Peyer's patch (tissue), 4 donors: ENCODE data around the gene PARD6B. TPM values are rescaled to one million over a fixed set of nuclear protein-coding genes. Genes with fewer than 3 reads are reported as not detected.

Source experiments
- DNase-seq, 3 donors: peaks; one replicate each; pipeline ENCODE4 v3.0.0-alpha.2; 2017 to 2019
- H3K27ac ChIP-seq, 4 donors: fragments of 200-600 bp; sonication (generic); one replicate each; pipeline ENCODE4 v1.5.1; 2016 to 2019
- H3K27me3 ChIP-seq, 2 donors: fragments of 200-600 bp; sonication (generic); one replicate each; pipeline ENCODE4 v1.5.1; 2019
- H3K36me3 ChIP-seq, 3 donors: fragments of 200-600 bp; sonication (generic); one replicate each; pipeline ENCODE4 v1.5.1; 2016 to 2019
- H3K4me1 ChIP-seq, 4 donors: fragments of 200-600 bp; sonication (generic); one replicate each; pipeline ENCODE4 v1.5.1; 2016 to 2019
- H3K4me3 ChIP-seq, 4 donors: fragments of 200-600 bp; sonication (generic); 1 replicate in 3 of 4; 2 replicates in 1 of 4; pipeline ENCODE4 v1.5.1; 2016 to 2019; ENCODE audit warnings: mild to moderate bottlenecking in 1 of 4
- H3K9me3 ChIP-seq, 4 donors: fragments of 200-600 bp; sonication (generic); one replicate each; pipeline ENCODE4 v1.5.1; 2016 to 2019; ENCODE audit warnings: mild to moderate bottlenecking in 1 of 4
- POLR2A ChIP-seq, 2 donors: fragments of 450-650 bp; IDR thresholded peaks; one replicate each; pipeline ENCODE4 v1.5.1; 2017; ENCODE audit warnings: antibody characterized with exemption in 2 of 2, mild to moderate bottlenecking in 2 of 2, moderate library complexity in 2 of 2
- total RNA-seq, 4 donors: library from RNA; depleted of rRNA; stranded (reverse); fragments of >200 nt; gene quantifications; one replicate each; pipeline ENCODE4 v1.1.0, GENCODE V29; 2016
- TF ChIP-seq, protein P1 (sequence below), 6 experiments: fragments of 450-650 bp in 4 of 6; fragments of 200-600 bp in 2 of 6; sonication (generic) in 1 of 6; IDR thresholded peaks; one replicate each; pipeline ENCODE4 v1.5.1; 2017 to 2019; ENCODE audit warnings: antibody characterized with exemption in 6 of 6, mild to moderate bottlenecking in 3 of 6, moderate library complexity in 1 of 6

Gene PARD6B
- total RNA-seq, 4 donors from 2014 or later, result 6.6 to 27.0 (median 18.4) TPM

GRCh38 chr20:50728981-50729874 lies 2.2 kb upstream of the PARD6B start:
- H3K27ac ChIP-seq, result peak overlapping the region in 3 of 4 donors; percentile 67 to 90 (median 88)
- no peaks in the 10 kb centered on the region for H3K36me3 ChIP-seq
- H3K27me3 ChIP-seq, result no peaks in the 10 kb centered on the region
- H3K4me3 ChIP-seq, result no peak overlapping the region
- H3K4me1 ChIP-seq, result peaks cover 0 to 29% (median 10%) of the 10 kb centered on the region in 4 donors
- DNase-seq, result peak in 2 of 3 donors; percentile 82 to 86
- H3K9me3 ChIP-seq, result peaks cover 0 to 4% (median 0%) of the 10 kb centered on the region in 4 donors
- peak; percentile 56 to 84 for TF ChIP-seq POLR2A (IDR thresholded peaks at IDR 0.05)
- TF ChIP-seq, protein P1, sequence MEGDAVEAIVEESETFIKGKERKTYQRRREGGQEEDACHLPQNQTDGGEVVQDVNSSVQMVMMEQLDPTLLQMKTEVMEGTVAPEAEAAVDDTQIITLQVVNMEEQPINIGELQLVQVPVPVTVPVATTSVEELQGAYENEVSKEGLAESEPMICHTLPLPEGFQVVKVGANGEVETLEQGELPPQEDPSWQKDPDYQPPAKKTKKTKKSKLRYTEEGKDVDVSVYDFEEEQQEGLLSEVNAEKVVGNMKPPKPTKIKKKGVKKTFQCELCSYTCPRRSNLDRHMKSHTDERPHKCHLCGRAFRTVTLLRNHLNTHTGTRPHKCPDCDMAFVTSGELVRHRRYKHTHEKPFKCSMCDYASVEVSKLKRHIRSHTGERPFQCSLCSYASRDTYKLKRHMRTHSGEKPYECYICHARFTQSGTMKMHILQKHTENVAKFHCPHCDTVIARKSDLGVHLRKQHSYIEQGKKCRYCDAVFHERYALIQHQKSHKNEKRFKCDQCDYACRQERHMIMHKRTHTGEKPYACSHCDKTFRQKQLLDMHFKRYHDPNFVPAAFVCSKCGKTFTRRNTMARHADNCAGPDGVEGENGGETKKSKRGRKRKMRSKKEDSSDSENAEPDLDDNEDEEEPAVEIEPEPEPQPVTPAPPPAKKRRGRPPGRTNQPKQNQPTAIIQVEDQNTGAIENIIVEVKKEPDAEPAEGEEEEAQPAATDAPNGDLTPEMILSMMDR (IDR thresholded peaks at IDR 0.05), result no peak

DNA sequence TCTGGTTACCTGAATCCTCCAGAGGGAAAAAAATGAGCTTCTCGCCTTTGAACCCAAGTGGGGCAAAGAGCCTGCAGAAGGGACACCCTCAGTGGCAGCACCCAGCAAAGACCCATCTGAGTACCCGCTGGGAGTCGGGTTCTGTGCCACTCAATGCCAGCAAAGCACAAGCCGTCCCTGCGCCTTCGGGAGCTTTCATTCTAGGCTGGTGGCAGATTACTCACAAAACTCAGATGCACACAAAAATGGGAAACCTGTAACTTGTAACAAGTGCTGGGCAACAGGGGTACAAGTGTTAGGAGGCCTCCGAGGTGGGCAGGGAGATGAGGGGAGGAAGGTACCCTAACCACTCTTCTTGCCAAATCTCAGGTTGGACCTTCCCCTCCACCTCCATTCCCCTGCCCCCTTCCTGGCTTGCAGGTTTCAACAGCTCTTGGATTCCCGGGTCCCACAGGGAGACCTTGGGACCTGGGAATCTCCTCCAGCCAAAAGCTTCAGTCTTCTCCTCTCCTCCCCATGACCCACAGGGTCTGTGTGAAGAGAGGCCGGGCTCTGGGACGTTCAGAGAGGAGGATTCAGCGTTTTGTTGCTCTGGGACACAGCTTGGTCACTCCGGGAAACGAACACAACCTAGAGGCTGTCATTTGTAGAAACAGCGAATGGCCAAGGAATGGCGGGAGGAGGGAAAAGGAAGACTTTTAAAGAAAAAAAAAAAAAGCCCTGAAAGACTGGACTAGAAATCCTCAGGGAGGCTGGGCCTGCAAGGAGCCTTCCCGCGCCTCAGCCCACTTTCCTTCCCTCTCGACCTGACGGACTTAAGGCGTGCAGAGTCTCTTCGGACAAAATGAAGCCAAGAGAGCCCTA lies 1.2 kb upstream of the PARD6B start:
- Histone ChIP-seq H3K36me3 (no peaks in the 10 kb centered on the region), H3K4me1 (peaks cover 0 to 24% (median 10%) of the 10 kb centered on the region in 4 donors), H3K27ac (peak overlapping the region; percentile 61 to 93 (median 89)), H3K4me3 (peak overlapping the region; percentile 83 to 98 (median 94)), H3K9me3 (peaks cover 0 to 4% (median 0%) of the 10 kb centered on the region in 4 donors), H3K27me3 (no peaks in the 10 kb centered on the region)
- TF ChIP-seq, protein P1 (IDR thresholded peaks at IDR 0.05), result no peak
- no peak for TF ChIP-seq POLR2A (IDR thresholded peaks at IDR 0.05)
- peak in 1 of 3 donors; percentile 57 for DNase-seq

DNA sequence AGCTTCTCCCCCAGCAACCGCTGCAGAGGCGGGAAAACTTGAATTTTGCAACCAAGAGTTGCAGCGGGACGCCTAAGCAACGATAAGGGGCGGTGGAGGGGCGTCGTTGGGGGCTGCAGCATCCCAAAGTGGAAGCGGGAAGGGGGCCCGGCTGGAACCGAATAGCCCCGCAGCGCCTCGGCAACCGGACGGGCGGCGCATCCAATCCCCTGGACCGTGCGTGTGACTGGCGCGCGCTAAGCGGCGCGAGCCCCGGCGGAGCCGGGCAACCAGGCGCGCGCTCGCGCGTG lies 670 bp upstream of the PARD6B start:
- TF ChIP-seq, protein P1 (IDR thresholded peaks at IDR 0.05), result no peak
- TF ChIP-seq POLR2A (IDR thresholded peaks at IDR 0.05), result peak; percentile 60 to 62
- Histone ChIP-seq H3K36me3 (no peaks in the 10 kb centered on the region), H3K4me3 (peak overlapping the region; percentile 83 to 98 (median 94)), H3K9me3 (peaks cover 0 to 4% (median 0%) of the 10 kb centered on the region in 4 donors), H3K27ac (peak overlapping the region; percentile 61 to 93 (median 89)), H3K4me1 (peaks cover 0 to 20% (median 10%) of the 10 kb centered on the region in 4 donors), H3K27me3 (no peaks in the 10 kb centered on the region)
- DNase-seq, result no peak

DNA sequence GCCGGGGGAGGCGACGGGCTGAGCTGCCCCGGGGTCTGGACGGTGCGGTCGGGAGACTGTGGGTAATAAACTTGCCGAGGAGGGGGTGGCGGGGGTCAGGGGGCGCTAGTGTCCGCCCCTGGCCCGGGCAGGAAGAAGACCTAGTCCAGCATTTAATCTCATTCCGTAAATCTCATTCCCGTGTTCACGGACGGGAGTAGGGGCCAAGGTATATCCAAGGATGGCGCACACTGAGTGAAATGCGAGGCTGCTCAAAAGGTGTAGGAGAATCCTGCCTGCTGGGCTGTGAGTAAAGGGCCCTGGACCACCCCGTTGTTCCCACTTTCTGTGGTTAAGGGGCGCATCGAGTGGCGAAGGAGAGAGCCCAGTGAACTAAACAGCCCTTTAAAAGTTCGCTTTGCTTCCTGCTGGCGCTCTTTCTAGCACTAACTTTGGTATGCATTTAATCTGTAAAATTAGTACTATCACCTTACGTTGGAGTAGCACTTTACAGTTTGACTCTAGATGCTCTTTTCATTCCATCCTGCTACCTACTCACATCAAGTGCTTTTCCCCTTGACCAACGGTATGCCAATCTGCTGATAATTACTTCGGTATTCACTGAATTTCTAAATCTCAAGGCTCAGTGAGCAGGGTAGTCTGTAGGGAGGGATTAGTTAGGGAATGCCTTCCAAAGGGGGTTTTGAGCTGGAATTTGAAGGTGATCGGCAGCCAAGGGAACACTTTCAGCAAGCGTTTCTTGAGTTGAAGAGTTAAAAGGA lies 730 bp downstream of the PARD6B start:
- Histone ChIP-seq H3K36me3 (no peaks in the 10 kb centered on the region), H3K4me1 (peaks cover 0 to 20% (median 10%) of the 10 kb centered on the region in 4 donors), H3K27me3 (no peaks in the 10 kb centered on the region), H3K9me3 (peaks cover 0 to 4% (median 0%) of the 10 kb centered on the region in 4 donors), H3K27ac (peak overlapping the region; percentile 88 to 95 (median 94)), H3K4me3 (peak overlapping the region; percentile 83 to 98 (median 94))
- no peak for TF ChIP-seq POLR2A (IDR thresholded peaks at IDR 0.05)
- TF ChIP-seq, protein P1 (IDR thresholded peaks at IDR 0.05), result no peak
- DNase-seq, result no peak
